GM13976 (cell line): ENCODE results near the gene ADGRE1.

Experiments
- DNase-seq: peaks from one replicate; pipeline ENCODE4 v3.0.0; 2012; ENCODE audit warnings: low spot score
- CTCF ChIP-seq: IDR thresholded peaks from 2 replicates; pipeline ENCODE4 v1.5.1; 2012; ENCODE audit warnings: borderline replicate concordance, mild to moderate bottlenecking; ENCODE audit not compliant: insufficient read depth; ENCODE audit errors: extremely low read depth, missing control alignments, control extremely low read depth
- in situ Hi-C: fragments of 300-500 bp; cut with MboI; formaldehyde crosslinking; loops from one replicate; pipeline ENCODE4 v1.12.0; 2022; ENCODE audit warnings: low sequenced_read_pairs, mixed read lengths, inconsistent platforms; ENCODE audit not compliant: unreplicated experiment

Gene ADGRE1

GRCh38 chr19:6971366-6971765 is 84.0 kb downstream of the ADGRE1 start:
- in situ Hi-C loops: no loop called here
- TF ChIP-seq CTCF: no peak
- no peak for DNase-seq

- in situ Hi-C loops: no loop called here
- DNase-seq: no peak
- TF ChIP-seq CTCF: no peak
These were observed 88.8 kb downstream of the ADGRE1 start for GRCh38 chr19:6976197-6976596.

- no peak for TF ChIP-seq CTCF
- in situ Hi-C loops: no loop called here
- DNase-seq: no peak
These were observed 92.0 kb downstream of the ADGRE1 start for GRCh38 chr19:6979399-6979798.

GRCh38 chr19:6983448-6983847 is 96.1 kb downstream of the ADGRE1 start:
- DNase-seq: no peak
- in situ Hi-C loops: no loop called here
- no peak for TF ChIP-seq CTCF

GRCh38 chr19:6987850-6988249 is 100.5 kb downstream of the ADGRE1 start:
- in situ Hi-C loops: no loop called here
- no peak for DNase-seq
- TF ChIP-seq CTCF: no peak

GRCh38 chr19:6988257-6988656 is 100.9 kb downstream of the ADGRE1 start:
- no peak for DNase-seq
- TF ChIP-seq CTCF: no peak

More at GRCh38 chr19:6988257-6988656, 100.9 kb downstream of the ADGRE1 start:
- in situ Hi-C loops: no loop called here
